HG02884 (cell line): ENCODE results near the gene LENG8.

Experiments used
- ATAC-seq: cut with Tn5 transposase; IDR thresholded peaks from one replicate; pipeline ENCODE4 v1.9.1; 2021; ENCODE audit warnings: mild to moderate bottlenecking, moderate library complexity; ENCODE audit not compliant: unreplicated experiment

The LENG8 gene

GRCh38 chr19:54448774-54449700 is at the start of gene LENG8:
TSS of gene LENG8 (plus strand) at chr19:54449199. CDS start at chr19:54451345, 2,146 bp downstream.
- peak; percentile 84 for ATAC-seq

GRCh38 chr19:54400913-54401312 is 48.1 kb upstream of the LENG8 start:
- no peak for ATAC-seq

- ATAC-seq = no peak
Observed at GRCh38 chr19:54403054-54403453, 45.9 kb upstream of the LENG8 start.

- ATAC-seq = no peak
Observed at GRCh38 chr19:54405628-54406027, 43.4 kb upstream of the LENG8 start.

- no peak for ATAC-seq
Observed at GRCh38 chr19:54407780-54408179, 41.2 kb upstream of the LENG8 start.

GRCh38 chr19:54408456-54409026 is 40.5 kb upstream of the LENG8 start:
- ATAC-seq = no peak

GRCh38 chr19:54411033-54411432 is 38.0 kb upstream of the LENG8 start:
- no peak for ATAC-seq

- no peak for ATAC-seq
Observed at GRCh38 chr19:54412877-54413276, 36.1 kb upstream of the LENG8 start.

- no peak for ATAC-seq
Observed at GRCh38 chr19:54414156-54414555, 34.8 kb upstream of the LENG8 start.

GRCh38 chr19:54415208-54415900 is 33.6 kb upstream of the LENG8 start, which contains the start of gene TTYH1:
TSS of gene TTYH1 (plus strand) at chr19:54415464. CDS start at chr19:54415553, 89 bp downstream.
- no peak for ATAC-seq

GRCh38 chr19:54415901-54416673 is 32.9 kb upstream of the LENG8 start:
- no peak for ATAC-seq

- no peak for ATAC-seq
Observed at GRCh38 chr19:54416695-54417491, 32.1 kb upstream of the LENG8 start.

- ATAC-seq = no peak
Observed at GRCh38 chr19:54418030-54418929, 30.7 kb upstream of the LENG8 start.

GRCh38 chr19:54418930-54419800 is 29.8 kb upstream of the LENG8 start:
- no peak for ATAC-seq

- ATAC-seq = no peak
Observed at GRCh38 chr19:54420068-54420382, 29.0 kb upstream of the LENG8 start.

GRCh38 chr19:54420383-54421168 is 28.4 kb upstream of the LENG8 start:
- ATAC-seq = no peak

- no peak for ATAC-seq
Observed at GRCh38 chr19:54421169-54421516, 27.9 kb upstream of the LENG8 start.

- ATAC-seq = no peak
Observed at GRCh38 chr19:54421521-54421920, 27.5 kb upstream of the LENG8 start.
